Endothelial cell (in vitro differentiated cells): Measurements from ENCODE around the gene PITX1. TPM values are rescaled to one million over a fixed set of nuclear protein-coding genes. Genes with fewer than 3 reads are reported as not detected.

ENCODE experiments used
- DNase-seq: peaks from one replicate; pipeline ENCODE4 v3.0.0; 2021; ENCODE audit warnings: low spot score
- H3K27ac Mint-ChIP-seq: one replicate; pipeline ENCODE4 v1.8.0; 2021; ENCODE audit warnings: mixed read lengths, inconsistent platforms; ENCODE audit not compliant: unreplicated experiment
- H3K27me3 Mint-ChIP-seq: one replicate; pipeline ENCODE4 v1.8.0; 2021; ENCODE audit warnings: mild to moderate bottlenecking, moderate library complexity, mixed read lengths, inconsistent platforms; ENCODE audit not compliant: unreplicated experiment
- H3K36me3 Mint-ChIP-seq: one replicate; pipeline ENCODE4 v1.8.0; 2021; ENCODE audit warnings: mild to moderate bottlenecking, low read depth, mixed read lengths, inconsistent platforms; ENCODE audit not compliant: unreplicated experiment
- H3K4me1 Mint-ChIP-seq: one replicate; pipeline ENCODE4 v1.8.0; 2021; ENCODE audit warnings: mild to moderate bottlenecking, mixed read lengths, inconsistent platforms; ENCODE audit not compliant: unreplicated experiment
- H3K4me3 Mint-ChIP-seq: one replicate; pipeline ENCODE4 v1.8.0; 2021; ENCODE audit warnings: mild to moderate bottlenecking, mixed read lengths, inconsistent platforms; ENCODE audit not compliant: unreplicated experiment
- H3K9me3 Mint-ChIP-seq: one replicate; pipeline ENCODE4 v1.8.0; 2021; ENCODE audit warnings: mixed read lengths, inconsistent platforms; ENCODE audit not compliant: unreplicated experiment
- CTCF ChIP-seq: fragments of 200-600 bp; sonication (generic); IDR thresholded peaks from one replicate; pipeline ENCODE4 v1.5.0; 2021; ENCODE audit warnings: antibody characterized with exemption; ENCODE audit not compliant: unreplicated experiment
- total RNA-seq: library from RNA; stranded (reverse); fragmentation: NEBNext Ultra II Directional; extraction: Animal tissue kit (Norgen Biotek cat#: 25700); gene quantifications from one replicate; pipeline ENCODE4 v1.2.1, GENCODE V29; 2021; ENCODE audit not compliant: unreplicated experiment

The PITX1 gene
- total RNA-seq, 1 donor from 2014 or later: 0.87 TPM

- Mint-ChIP-seq H3K27me3 (peaks cover 5% of the 10 kb centered on the region), H3K4me3 (no peak overlapping the region), H3K4me1 (no peaks in the 10 kb centered on the region), H3K36me3 (no peaks in the 10 kb centered on the region), H3K27ac (no peak overlapping the region), H3K9me3 (no peaks in the 10 kb centered on the region)
- DNase-seq: no peak
- no peak for TF ChIP-seq CTCF
These were observed 13.7 kb downstream of the PITX1 start for GRCh38 chr5:135020111-135020895.

- Mint-ChIP-seq H3K9me3 (no peaks in the 10 kb centered on the region), H3K4me1 (no peaks in the 10 kb centered on the region), H3K4me3 (no peak overlapping the region), H3K27ac (no peak overlapping the region), H3K36me3 (no peaks in the 10 kb centered on the region), H3K27me3 (peaks cover 2% of the 10 kb centered on the region)
- TF ChIP-seq CTCF: no peak
- no peak for DNase-seq
These were observed 14.7 kb downstream of the PITX1 start for GRCh38 chr5:135019314-135019713.

GRCh38 chr5:135018457-135018856 is 15.6 kb downstream of the PITX1 start:
- H3K27me3 Mint-ChIP-seq: peaks cover 4% of the 10 kb centered on the region
- H3K27ac Mint-ChIP-seq: no peak overlapping the region
- H3K4me3 Mint-ChIP-seq: no peak overlapping the region
- peaks cover 4% of the 10 kb centered on the region for H3K36me3 Mint-ChIP-seq
- no peak for DNase-seq
- no peaks in the 10 kb centered on the region for H3K9me3 Mint-ChIP-seq
- TF ChIP-seq CTCF: no peak
- H3K4me1 Mint-ChIP-seq: no peaks in the 10 kb centered on the region

GRCh38 chr5:135016861-135017290 is 17.2 kb downstream of the PITX1 start:
- Mint-ChIP-seq H3K4me1 (peaks cover 2% of the 10 kb centered on the region), H3K4me3 (no peak overlapping the region), H3K27ac (no peak overlapping the region), H3K36me3 (peaks cover 6% of the 10 kb centered on the region), H3K27me3 (peaks cover 11% of the 10 kb centered on the region), H3K9me3 (no peaks in the 10 kb centered on the region)
- DNase-seq: no peak
- TF ChIP-seq CTCF: no peak

GRCh38 chr5:135015942-135016341 is 18.1 kb downstream of the PITX1 start:
- Mint-ChIP-seq H3K9me3 (no peaks in the 10 kb centered on the region), H3K27me3 (peaks cover 11% of the 10 kb centered on the region), H3K36me3 (peaks cover 6% of the 10 kb centered on the region), H3K4me1 (peaks cover 2% of the 10 kb centered on the region), H3K4me3 (no peak overlapping the region), H3K27ac (no peak overlapping the region)
- no peak for DNase-seq
- TF ChIP-seq CTCF: no peak
